Right renal pelvis (tissue), 4 donors: ENCODE measurements around the gene MPRIP. TPM values are rescaled to one million over a fixed set of nuclear protein-coding genes. Genes with fewer than 3 reads are reported as not detected.
"Not testable (repeated sequence)": the region's sequence is repeated elsewhere in the genome, so short reads cannot be mapped to it uniquely, and the experiment has no call there.

ENCODE experiments used
- DNase-seq, 4 donors: peaks; one replicate each; pipeline ENCODE4 v3.0.0-alpha.2; 2013; ENCODE audit warnings: low read depth in 4 of 4, low spot score in 3 of 4, missing footprints in 1 of 4
- polyA plus RNA-seq, 4 donors: library from polyadenylated mRNA; unstranded; fragments of 120-200 nt; gene quantifications; one replicate each; pipeline ENCODE4 v1.2.1, GENCODE V29; 2013; ENCODE audit not compliant: insufficient read length in 4 of 4

Gene MPRIP
- polyA plus RNA-seq, 4 donors, result 140 to 180 (median 164) TPM

DNA sequence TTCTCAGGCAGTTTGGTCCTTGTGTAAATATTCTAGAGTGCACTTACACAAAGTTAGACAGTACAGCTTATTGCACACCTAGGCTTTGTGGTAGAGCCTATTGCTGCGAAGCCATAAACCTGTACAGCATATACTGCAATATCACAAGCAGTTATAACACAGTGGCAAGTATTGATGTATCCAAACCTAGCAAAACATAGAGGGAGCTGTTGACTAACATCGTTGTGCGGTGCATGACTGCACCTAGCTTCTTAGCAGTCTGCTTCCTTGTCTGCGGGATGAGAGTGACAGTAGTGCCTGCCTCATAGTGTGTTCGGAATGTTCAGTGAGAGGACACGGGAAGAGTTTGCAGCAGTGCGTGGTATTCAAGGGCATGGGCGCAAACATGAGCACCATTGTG lies 78.9 kb downstream of the MPRIP start:
- DNase-seq, result no peak

DNA sequence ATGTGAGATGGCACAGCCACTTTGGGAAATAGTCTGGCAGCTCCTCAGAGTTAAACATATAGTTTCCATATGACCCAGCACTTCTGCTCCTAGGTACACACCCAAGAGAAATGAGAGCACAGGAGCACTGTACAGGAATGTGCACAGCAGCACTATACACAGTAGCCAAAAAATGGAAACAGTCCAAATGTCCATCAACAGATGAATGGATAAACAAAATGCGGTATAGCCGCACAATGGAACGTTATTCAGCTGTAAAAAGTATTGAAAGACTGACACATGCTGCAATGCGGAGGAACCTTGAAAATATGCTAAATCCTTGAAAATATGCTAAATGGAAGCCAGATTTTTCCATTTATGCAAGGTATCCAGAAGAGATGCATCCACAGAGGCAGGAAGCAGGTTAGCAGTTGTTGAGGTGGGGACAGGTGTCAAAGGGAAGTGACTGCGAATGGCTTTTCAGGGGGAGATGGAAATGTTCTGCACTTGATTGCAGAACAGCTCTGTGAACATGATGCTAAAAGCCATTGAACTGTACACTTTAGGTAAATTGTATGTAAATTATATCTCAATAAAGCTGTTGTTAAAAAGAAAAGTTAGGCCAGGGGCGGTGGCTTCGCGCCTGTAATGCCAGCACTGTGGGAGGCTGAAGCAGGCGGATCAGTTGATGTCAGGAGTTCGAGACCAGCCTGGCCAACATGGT lies 80.7 kb downstream of the MPRIP start:
- DNase-seq, result no peak

- DNase-seq, result no peak
Measured at GRCh38 chr17:17124341-17124740, 82.1 kb downstream of the MPRIP start.

DNA sequence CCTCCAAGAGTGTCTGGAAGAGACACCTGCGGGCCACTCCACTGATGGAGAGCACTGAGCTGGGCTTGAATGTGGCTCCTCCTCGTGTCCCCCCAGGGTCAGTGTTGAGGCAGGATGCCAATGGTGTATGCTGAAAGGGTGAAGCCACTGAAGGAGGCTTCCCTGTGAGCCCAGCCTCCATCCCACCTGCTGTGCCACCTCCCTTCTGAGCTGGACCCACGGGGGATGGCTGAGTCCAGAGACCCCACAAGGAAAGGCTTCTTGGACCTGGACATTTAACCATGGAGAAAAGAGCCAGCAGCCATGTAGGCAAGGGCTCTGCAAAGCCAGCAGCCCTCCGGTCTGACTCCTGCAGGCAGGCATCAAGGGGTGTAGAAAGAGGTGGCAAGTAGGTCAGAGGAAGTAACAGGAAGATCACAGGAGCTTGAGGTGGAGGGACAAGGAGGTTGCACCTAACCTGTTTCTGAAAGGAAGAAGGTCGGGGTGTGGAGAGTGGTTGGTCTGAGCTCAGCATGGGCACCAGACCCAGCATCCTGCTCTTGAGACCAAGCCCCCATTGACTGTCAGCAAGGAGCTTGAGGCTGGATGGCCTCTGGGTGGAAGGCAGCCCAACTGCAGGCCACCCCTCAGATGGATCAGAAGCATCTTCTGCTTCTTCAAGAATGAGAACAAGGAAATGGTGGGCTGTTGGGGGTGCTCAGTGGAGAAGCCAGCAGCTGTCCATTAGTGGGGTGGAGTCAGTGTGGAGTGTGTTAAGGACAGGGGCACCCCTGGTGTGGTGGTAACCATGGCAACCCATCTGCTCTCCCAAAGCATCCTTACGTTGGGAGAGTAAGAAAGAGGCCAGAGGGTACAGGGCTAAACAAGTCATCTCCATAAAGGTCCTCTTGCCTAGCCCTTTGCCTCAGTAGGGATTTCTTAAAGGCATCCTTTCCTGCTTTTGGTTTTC lies 83.2 kb downstream of the MPRIP start:
- no peak for DNase-seq

GRCh38 chr17:17126131-17127110 lies 84.2 kb downstream of the MPRIP start:
- no peak for DNase-seq

- no peak for DNase-seq
Measured at GRCh38 chr17:17127156-17127555, 84.9 kb downstream of the MPRIP start.

- DNase-seq, result no peak
Measured at GRCh38 chr17:17127730-17128291, 85.6 kb downstream of the MPRIP start.

- no peak for DNase-seq
Measured at GRCh38 chr17:17128476-17129075, 86.3 kb downstream of the MPRIP start.

- DNase-seq, result no peak
Measured at GRCh38 chr17:17129466-17129865, 87.2 kb downstream of the MPRIP start.

GRCh38 chr17:17130077-17130844 lies 88.0 kb downstream of the MPRIP start:
- no peak for DNase-seq

DNA sequence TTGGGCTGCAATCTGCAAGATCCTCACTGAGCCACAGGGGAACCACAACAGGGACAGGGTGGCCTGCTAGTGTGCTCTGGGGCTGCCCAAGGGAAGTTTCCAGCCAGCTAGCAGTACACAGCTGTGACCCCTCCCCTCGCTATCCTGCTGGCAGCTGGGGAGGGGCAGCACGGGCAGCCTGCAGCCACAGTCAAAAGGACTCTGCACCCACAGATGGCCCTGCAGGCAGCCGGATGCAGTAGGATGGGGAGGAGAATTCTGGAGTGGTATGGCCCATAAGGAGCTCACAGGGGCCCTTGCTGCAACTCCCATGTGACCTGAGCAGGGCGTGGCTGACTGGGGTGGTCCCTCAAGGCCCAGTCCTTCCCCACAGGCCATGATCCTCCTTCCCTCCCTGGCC lies 89.6 kb downstream of the MPRIP start:
- DNase-seq, result no peak

- DNase-seq, result peak in 1 of 4 donors; percentile 64
Measured at GRCh38 chr17:17132746-17133145, 90.5 kb downstream of the MPRIP start.

GRCh38 chr17:17134051-17134956 lies 92.0 kb downstream of the MPRIP start:
- no peak for DNase-seq

DNA sequence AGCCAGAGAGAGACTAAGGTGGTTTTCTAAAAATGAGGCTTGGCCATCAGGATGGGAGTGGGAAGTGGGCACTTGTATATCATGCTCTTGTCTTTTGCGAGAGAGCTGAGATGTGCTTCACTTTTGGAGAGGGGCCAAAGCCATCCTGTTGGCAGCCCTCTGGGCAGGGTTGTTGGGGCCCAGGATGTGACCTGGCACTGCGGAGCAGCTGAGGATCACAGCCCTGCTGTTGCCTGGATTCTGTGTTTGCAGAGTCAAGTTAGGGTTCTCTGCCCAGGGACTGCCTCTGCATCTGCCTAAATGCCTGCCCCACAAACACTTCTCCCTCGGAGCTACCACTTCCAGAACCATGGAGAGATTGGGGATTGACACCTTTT lies 92.7 kb downstream of the MPRIP start:
- no peak for DNase-seq

DNA sequence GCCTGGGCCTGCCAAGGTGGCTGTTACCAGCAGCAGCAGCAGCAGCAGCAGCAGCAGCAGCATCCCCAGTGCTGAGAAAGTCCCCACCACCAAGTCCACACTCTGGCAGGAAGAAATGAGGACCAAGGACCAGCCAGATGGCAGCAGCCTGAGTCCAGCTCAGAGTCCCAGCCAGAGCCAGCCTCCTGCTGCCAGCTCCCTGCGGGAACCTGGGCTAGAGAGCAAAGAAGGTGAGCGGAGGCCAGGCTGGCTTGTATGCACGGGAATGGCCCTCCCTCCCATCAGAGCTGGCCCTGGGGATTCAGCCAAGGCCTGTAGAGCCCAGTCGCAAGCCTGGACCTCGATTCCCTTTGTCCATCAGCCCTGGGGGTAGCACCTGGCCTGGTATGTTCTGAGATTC lies 94.0 kb downstream of the MPRIP start:
- DNase-seq, result not testable (repeated sequence)

DNA sequence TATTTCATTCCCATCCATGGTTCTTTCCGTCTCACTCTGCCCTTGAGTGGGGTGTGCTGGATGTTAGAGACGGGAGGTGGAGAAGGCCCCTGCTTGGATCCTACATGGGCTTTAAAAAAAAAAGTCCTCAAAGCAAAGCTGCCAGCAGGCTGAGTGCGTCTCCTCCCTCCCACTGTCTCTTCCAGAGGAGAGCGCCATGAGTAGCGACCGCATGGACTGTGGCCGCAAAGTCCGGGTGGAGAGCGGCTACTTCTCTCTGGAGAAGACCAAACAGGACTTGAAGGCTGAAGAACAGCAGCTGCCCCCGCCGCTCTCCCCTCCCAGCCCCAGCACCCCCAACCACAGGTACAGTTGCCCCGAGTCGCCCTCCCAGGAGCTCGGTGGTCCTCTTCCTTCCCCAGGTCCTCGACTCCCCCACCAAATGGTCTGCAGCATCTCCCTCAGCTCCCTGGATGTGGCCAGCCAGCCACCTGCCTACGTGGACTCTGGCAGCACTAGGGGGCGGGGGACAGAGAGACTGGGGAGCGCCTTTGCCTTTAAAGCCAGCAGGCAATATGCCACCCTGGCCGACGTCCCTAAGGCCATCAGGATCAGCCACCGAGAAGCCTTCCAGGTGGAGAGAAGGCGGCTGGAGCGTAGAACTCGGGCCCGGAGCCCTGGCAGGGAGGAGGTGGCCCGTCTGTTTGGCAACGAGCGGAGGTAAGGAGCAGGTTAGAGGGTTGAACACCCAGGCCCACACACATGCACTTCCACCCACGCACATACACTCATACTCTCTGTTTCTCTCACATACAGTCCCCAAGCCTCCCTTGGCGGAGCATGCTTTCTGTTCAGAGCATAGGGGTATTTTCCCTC lies 95.7 kb downstream of the MPRIP start:
- no peak for DNase-seq

DNA sequence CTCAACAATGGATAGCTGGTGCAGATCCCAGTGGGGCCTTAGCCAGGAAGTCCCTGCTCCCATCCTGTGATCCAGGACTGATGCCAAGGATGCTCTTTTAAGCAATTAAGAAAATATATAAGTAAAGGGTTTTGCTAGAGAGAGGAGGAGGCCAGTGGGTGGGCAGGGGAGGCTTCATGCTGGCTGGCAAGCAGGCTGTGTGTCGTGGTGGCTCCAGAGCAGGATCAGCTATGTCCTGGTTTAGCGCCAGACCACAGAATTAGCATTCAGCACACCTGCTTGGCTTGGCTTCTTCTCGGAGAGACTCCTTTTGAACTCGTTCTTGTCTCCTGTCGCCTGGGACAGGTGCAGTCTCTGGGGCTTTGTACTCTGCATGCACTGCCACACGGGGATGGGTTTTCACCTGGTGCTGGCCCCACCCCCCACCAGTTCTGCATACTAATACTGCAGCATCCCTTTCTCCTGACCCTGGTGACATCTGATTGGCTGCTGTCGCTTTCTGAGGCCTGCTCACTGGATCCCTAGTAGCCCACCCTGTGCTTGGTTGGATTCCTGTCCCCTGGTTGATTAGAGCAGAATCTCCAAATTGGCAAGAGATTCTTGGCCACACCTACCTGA lies 97.8 kb downstream of the MPRIP start:
- DNase-seq, result no peak
